ENCODE results near the gene KCNQ1.

KCNQ1 gene

DNA sequence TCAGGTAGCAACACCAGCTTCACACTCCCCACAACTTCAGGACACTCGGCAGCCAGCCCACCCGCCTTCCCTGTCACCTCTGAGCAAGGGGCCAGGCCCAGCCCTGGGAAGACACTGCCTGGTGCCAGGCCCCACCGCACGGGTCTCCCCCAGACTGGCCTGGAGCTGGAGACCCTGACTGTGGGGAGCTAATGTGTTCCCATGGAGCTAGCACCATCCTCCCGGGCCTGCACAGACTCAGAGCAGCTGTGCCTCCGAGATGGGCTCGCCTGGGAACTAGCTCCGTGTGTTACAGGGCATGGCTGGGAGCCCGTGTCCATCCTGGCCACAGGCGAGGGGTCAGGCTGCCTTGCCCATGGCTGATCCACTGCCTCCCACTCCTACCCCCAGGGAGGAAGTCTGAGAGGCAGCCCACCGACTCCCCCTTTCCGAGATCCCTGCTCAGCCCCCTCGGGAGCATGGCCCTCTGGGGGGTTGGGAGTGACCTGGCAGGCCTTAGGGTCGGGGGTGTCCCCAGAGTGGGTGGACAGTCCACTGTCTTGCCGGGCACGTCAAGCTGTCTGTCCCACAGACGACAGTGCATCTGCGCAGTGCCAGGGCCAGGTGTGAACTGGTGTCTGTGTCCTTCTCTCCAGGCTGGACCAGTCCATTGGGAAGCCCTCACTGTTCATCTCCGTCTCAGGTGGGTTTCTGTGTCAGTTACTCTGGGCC is 331.7 kb downstream of the KCNQ1 start:
- no peak for DNase-seq

- no peak for DNase-seq
Observed at GRCh38 chr11:2777386-2777785, 332.6 kb downstream of the KCNQ1 start.

DNA sequence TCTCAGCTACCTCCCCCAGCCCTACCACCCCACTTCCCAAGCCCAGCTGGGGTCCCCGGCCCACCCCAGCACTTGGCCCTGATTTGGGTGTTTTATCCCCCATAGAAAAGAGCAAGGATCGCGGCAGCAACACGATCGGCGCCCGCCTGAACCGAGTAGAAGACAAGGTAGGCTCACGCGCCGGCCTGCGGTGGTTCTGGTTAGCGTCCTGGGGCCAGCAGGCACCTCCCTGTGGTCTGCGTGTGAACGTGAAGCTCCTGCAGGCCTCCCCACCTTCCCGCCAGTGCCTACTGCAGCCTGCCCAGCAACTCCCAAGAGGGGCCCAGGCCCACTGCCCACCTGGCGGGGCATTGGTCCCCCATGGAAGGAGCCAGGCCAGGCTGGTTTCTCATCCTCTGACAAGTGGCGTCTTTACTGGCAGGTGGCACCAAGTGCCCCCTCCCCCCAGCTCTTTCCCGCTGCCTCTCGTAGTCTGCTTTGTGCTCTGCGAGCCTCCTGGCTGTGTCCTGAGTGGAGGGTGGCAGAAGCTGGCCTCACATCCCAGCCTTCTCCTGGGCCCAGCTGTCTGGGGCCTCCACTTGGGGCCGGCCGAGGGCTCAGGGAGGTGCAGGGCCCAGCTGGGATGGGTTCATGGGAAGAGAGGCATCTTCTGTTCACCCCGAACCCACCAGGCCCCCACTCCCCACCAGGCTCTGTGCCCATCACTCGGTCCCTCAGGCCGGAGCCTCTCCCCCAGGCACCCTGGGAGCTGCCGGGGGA is 333.2 kb downstream of the KCNQ1 start:
- peak; percentile 6 for DNase-seq

GRCh38 chr11:2778630-2779498 is 334.1 kb downstream of the KCNQ1 start:
- peak; percentile 86 for DNase-seq

DNA sequence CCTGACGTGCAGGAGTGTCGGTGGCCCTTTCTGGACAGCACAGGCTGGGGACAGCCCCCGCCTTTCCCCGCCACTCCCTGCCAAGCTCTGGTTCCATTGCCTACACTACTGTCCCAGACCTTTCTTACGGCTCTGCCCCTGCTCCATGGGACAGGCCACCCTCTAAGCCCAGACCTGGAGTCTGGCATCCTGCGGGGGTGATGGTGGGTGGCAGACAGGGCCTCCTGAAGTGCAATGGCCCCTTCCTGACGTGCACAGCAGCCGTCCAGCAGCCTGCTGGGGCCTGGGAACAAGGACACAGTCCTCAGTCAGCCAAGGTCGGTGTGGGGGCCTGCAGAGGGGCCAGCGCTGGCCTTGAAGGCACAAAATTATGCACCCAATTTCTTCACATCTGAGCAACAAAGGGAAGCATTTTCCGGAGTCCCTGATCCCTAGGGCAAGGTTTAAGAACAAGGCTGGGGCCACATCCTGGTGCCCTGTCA is 334.7 kb downstream of the KCNQ1 start:
- DNase-seq, result no peak

DNA sequence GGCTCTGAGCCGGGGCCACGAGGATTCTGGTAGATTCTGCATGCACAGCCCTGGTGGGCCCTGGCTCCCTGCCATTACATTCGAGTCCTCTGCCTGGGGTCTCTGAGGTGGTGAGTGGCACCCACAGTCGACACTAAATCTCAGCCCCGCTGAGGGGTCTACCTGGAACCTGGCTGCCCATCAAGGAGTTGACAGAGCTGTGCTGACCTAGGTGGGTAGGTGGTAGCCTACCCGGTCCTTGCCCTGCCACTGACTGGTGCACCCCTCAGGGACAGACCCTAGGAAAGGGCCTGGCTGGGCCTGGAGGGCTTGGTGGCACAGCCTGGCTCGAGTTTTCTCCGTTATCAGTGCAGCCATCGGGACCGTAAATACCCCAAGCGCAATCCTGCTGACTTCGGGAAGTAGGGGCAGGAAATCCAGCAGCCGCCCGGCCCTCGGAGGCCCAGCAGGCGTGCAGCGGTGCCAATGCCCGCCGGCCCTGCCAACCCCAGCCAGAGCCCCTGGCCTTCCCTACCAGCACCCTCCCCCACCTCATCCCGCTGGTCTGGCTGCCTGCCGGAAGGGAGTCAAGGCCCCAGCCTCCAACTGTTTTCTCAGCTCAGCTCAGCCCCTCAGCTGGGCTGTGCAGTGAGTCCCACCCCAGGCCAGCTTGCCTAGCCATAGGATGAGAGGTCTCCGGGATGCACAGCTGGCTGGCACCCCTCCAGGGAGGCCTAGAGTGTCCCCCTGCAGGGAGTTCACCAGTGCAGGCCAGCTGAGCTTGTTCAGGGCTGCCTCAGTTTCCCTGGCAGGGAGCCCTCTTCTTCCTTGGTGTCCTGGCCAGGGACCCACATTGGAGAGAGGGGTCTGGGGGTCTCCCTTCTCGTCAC is 335.4 kb downstream of the KCNQ1 start:
- DNase-seq, result no peak

GRCh38 chr11:2780850-2781407 is 336.1 kb downstream of the KCNQ1 start:
- DNase-seq, result no peak

DNA sequence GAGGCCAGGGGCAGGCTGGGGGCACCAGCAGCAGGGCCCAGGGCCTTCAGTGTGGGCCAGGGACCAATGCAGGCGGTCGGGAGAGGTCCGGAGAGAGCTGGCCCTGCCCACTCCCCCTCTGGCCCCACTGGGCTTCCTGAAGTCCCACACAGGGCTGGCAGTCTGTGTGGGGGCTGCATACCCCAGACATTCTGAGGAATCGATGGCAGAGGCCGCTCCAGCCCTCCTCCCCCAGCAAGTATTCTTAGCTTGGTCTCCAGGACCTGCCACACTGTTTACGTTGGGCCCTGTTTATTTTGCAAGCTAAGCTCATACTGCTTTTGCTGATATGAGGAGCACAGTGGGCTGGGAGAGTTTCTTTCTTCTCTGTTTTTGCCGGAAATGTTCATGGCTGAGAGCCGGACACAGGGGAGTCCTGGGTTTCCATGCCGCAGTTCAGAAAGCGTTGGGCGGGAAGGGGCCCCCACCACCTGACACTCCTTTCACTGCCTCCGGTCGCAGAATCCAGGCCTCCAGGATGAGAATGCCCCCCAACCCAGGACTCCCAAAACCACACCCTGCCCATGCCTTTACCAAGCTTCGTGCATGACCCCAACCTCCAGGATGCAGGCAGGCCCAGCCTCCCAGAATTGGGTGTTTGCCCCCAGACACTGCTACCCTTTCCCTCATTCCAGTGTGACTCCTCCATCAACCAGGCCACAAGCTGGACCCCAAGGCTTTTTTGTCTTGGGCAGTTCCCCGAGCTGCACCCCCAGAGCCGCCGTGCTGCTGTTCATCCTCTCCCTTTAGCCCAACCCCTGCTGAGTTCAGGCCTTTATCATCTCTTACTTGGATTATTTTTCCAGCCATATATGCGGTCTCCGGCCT is 336.8 kb downstream of the KCNQ1 start:
- DNase-seq, result no peak

DNA sequence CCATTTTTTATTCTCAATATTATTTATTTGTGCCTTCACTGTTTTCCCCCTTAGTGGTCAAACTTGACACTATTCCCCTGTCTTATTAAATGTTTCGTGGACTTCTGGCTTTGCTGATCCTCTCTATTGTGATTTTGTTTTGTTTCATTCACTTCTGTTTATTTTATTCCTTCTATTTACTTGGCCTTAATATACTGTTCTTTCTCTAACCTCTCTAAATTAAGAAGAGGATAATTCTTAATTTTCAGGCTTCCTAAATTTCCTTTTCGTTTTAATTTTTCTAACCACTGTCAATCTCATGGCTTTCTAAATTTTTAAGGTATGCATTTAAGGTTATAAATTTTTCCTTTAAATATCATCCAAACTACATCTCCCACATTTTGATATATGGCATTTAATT is 338.0 kb downstream of the KCNQ1 start:
- DNase-seq, result no peak

DNA sequence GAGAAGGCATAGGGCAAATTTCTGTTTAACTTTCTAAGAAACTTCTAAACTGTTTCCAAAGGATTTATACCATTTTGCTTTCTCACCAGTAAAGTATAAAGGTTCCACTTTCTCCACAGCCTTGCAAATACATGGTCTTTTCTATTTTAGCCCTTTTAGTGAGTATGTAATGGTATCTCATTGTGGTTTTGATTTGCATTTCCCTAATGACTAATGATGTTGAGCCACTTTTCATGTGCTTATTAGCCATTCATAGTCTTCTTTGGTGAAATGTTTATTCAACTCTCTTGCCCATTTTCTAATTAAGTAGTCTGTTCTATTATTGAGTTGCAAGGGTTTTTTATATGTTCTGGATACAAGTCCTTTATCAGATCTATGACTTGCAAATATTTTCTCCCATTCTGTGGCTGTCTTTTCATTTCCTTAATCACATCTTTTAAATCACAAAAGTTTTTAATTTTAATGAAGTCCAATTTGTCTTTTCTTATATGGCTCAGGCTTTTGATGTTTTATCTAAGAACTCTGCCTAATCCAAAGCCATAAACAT is 338.8 kb downstream of the KCNQ1 start:
- no peak for DNase-seq

DNA sequence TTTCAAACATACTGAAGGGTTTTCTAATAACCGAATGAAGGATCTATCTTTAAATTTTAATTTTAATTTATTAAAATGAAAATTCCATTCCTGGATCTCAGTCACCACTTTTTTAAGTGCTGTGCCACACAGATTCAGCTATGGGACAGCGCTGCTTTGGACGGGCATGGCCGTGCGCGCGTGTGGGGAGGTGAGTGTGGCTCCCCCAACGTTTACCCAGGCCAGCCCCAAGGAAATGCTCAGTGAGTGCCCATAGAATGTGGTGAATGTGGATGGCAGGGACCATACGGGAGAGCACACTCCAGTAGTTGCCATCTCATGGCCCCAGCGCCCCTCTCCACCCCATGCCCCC is 343.0 kb downstream of the KCNQ1 start:
- no peak for DNase-seq

DNA sequence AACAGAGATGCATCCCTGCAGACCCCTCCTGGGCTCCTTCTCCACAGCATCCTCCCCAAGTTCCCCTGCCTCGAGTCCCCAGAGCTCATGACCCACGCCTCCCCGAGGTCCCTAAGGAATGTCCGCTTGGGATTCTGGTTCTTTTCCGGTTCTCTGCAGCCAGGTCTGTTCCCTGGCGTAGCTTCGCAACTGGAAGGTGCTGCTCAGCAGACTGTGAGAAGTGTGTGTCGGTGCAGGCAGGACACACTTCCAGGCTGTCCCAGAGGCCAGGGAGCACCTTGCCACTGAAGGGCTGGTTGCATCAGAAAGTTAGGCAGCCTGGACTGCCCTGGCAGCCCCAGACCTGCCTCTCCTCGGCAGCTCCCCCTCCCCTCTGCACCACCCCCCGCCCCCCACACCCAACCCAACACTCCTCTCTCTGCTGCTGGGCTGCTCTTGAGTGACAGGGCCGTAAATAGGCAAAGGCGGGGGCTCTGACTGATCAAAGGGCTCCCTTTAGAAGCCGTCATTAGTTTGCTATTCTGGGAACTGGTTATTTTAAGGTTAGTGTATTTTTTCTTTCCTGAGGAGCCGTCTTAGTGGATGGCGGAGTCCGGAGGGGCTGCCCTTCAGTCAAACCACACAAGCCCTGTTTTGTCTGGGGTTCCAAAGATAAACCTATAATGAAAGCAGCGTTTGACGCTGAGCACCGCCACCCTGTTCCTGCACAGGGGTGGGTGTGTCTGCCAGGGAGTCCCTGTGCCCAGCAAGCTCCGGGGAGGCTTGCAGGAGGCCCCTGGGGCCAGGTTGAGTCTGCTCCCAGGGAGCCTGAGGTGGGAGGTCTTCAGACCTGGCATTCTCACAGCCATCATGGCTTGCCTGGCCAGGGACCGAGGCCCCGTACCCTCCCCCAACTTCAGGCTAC is 343.6 kb downstream of the KCNQ1 start:
- no peak for DNase-seq

DNA sequence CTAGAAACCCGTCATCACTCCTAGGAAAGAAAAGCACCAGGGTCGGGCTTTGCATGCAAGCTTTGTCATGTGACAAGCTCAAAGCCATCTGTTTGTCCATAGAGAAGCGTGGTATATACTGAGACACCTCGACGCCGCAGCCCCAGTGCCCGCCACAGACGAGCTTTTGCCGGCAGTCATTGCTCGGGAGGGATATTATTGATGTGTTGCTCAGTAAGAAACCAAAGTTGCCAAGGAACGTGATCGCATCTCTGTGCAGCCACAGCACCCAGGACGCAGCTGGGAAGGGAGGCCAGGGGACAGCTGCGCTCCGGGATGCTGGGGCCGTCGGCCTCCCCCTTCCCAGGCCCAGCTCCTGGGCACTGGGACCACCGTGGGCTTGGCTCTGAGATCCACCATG is 344.5 kb downstream of the KCNQ1 start:
- no peak for DNase-seq

DNA sequence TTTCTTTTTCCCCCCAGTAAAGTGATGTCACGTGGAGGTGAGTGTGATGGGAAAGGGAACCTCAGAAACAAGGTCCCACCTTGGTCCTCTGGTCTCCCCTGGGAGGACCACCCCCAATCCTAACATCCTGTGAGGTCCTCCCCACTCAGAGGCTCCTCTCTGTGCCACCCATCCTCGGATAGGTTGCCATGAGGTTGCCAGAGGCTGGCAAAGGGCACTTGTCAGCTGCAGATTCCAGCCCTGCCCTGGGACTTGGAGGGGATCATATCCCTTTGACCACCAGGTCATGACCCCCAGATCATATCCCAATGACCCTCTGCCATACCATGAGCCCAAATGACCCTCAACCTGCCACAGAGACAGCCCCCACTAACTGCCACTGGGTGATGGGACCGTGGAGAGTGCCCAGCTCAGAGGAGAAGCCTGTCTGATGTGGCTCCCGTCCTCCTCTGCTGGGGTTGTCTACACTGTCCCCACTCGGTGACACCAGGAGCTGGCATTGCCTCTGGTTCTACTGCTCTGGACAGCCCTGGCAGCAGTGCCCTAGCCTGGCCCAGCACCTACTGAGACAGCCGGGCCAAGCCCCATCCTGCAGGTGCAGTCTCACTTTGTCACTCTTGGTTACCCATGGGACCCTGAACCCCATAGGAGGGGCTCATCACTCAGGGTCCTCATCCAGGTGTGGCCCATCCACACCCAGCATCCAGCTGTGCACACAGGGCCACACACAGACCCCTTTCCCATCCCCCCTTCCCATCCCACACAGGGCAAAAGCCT is 345.2 kb downstream of the KCNQ1 start:
- DNase-seq, result no peak

DNA sequence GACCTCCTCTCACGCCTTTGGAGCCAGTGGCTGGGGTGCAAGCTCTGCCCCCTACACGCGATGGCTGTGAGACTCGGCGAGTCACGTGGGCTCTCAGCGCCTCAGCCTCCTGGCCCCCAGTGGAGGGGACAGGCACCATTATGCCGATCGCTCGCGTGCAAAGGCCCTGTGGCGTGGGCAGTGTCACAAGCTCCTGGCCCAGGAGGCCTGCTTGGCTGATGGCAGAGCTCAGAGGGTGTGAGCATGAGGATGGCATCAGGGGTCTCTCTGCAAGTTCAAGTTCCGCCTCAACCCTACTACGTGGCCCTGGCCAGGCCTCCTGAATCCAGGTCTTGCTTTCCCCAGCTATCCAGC is 345.7 kb downstream of the KCNQ1 start:
- DNase-seq, result no peak

DNA sequence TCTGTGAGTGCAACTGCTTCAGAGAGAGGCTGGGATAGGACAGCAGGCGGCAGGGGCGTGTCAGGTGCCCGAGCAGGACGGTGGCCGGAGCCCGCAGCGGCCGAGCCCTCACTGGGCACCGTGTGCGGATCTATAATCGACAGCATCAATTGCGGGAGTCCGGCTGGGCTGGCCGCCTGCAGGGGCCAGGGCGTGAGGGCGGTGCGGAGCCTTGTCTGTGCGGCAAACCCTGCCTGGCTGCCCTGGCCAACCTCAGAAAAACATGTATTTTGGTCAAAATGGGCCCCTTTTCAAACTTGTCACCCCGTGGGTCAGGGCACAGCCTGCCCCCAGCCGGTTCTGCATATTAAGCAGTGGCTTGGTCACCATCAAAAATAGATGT is 346.3 kb downstream of the KCNQ1 start:
- no peak for DNase-seq

DNA sequence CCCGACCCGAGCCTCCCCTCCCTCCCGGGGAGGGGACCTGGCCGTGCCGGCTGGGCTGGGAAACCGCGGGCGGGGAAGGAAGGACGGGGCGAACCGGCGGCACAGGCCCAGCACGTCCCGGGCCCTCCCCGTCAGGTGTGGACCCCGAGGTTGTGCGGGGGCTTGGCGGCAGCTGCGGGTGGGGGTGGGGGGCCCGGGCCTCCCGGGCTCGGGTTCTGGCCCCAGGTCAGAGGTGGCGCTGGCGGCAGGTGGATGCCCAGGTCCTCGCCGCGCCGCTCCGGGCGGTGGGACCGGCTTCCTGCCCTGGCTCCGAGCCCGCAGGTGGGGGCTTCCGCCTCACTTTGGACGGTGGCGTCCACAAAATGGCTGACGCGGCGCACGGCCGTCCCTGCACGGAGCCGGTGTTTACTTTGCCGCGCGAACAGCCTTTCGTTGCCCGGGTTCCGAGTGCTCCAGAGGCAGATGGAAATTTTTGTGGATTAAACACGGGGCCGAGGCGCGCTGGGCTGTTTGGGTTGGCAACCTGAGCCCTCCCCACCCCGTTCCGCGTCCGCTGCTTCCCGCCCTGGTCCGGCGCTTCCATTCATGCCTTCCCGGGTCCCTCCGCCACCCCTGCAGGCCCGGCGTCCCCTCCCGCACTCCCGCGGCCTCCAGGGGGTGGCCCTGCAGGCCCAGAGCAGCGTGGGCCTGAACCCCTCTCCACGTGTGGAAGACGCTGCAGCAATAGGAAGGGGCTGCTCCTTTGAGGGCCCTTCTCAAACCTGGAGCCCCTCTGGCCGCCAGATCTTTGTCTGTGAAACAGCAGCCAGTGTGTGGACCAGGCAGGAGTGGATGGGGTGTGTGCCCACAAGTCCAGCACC is 346.9 kb downstream of the KCNQ1 start:
- no peak for DNase-seq
